Measurements from ENCODE around the gene KCNA10. TPM values are rescaled to one million over a fixed set of nuclear protein-coding genes. Genes with fewer than 3 reads are reported as not detected.

The KCNA10 gene
- total RNA-seq, 1 experiment from 2014 or later = not detected

DNA sequence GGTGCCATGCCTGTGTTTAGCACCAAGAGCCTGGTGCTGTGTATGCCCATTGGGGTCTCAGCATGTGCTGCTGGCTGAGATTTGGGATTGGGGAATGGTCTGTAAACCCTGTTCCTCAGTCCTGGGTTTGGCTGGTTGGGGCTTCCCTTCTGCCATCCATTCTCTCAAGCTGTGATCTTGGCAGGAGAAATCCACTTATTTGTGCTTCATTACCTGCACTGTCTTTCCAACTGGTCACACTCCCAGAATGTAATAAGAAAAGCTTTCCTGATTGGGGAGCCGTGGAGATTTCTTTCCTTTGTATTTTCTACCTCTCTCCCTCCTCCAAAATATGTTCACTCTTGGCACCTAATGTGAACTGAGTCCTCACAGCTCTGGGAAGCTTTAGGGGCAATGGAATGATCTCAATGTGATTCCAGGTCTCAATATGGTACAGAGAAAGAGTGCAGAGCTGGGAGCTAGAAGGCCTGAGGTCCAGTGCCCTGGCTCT, 23.0 kb upstream of the KCNA10 start:
- Histone ChIP-seq H3K27ac (ENCODE audit: low read length) (no peak overlapping the region), H4K20me1 (ENCODE audit: low read length) (no peaks in the 10 kb centered on the region), H2AFZ (ENCODE audit: low read length) (no peak overlapping the region), H3F3A (ENCODE audit: low read length, unreplicated experiment) (no peaks in the 10 kb centered on the region), H3K4me3 (ENCODE audit: low read length) (no peak overlapping the region), H3K36me3 (ENCODE audit: low read depth, low read length) (no peaks in the 10 kb centered on the region), H3K9me2 (replicated peaks; ENCODE audit: low read length) (no peaks in the 10 kb centered on the region), H3K27me3 (ENCODE audit: low read length) (peaks cover 15% of the 10 kb centered on the region; the same call in 1 of the 2 replicates), H3K4me1 (ENCODE audit: insufficient read depth, low read length) (no peaks in the 10 kb centered on the region), H3K79me2 (ENCODE audit: low read length) (no peaks in the 10 kb centered on the region), H3K4me2 (ENCODE audit: low read length) (no peak overlapping the region), H3K9ac (ENCODE audit: low read length) (no peak overlapping the region), H3K9me3 (ENCODE audit: low read length) (no peaks in the 10 kb centered on the region)
- TF ChIP-seq, protein P1, sequence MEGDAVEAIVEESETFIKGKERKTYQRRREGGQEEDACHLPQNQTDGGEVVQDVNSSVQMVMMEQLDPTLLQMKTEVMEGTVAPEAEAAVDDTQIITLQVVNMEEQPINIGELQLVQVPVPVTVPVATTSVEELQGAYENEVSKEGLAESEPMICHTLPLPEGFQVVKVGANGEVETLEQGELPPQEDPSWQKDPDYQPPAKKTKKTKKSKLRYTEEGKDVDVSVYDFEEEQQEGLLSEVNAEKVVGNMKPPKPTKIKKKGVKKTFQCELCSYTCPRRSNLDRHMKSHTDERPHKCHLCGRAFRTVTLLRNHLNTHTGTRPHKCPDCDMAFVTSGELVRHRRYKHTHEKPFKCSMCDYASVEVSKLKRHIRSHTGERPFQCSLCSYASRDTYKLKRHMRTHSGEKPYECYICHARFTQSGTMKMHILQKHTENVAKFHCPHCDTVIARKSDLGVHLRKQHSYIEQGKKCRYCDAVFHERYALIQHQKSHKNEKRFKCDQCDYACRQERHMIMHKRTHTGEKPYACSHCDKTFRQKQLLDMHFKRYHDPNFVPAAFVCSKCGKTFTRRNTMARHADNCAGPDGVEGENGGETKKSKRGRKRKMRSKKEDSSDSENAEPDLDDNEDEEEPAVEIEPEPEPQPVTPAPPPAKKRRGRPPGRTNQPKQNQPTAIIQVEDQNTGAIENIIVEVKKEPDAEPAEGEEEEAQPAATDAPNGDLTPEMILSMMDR (conservative IDR thresholded peaks at IDR 0.05; ENCODE audit: low read depth, low read length) = no peak
- TF ChIP-seq EZH2phosphoT487 (IDR thresholded peaks at IDR 0.05; ENCODE audit: borderline replicate concordance, low read length) = no peak
- TF ChIP-seq EZH2 (IDR thresholded peaks at IDR 0.05; ENCODE audit: low read length, unreplicated experiment) = no peak
- BruUV-seq (replicated peaks) = no TSS peak
- ATAC-seq (no peak), DNase-seq (no peak)
- CTCF ChIA-PET = no interaction called here
- POLR2A ChIA-PET (ENCODE audit: unreplicated experiment) = no interaction called here
- intact Hi-C loops (cut with micrococcal nuclease) = no loop called here

DNA sequence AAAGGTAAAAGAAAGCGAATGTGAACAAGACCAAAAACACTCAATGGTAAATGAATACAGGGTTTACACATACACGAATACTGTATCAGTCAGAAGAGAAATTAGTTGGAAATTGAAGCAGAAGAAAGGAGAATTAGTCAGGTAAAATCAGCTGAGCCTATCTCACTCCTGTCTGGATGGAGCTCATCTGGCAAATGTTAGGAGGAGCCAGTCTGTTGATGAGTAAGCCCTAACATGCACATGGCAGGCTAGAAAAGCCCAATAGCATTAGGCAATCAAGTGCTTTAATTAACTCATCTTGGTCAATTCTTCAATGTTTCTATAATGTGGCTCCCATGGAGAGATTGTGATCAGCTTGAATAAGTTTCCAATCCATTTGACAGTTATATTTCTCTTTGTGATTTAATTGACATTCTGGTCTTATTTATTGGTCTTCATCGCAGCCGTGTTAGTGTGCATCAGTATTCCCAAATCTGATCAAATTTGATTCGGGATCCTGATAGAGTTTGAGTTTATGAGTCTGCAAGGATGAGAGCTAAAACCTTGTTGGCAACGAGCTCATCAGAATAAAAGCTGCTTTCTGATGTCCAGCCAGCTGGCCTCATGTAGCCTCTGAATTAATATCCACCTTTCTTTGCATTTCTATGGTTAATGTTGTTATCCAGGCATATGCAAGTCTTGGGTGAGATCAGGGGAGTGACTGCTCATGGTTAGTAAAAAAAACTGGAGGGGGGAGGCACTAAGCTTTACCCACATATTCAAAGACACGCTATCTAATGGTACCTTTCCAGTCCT, 22.1 kb upstream of the KCNA10 start:
- ChIA-PET CTCF (no interaction called here), POLR2A (ENCODE audit: unreplicated experiment) (no interaction called here)

More for the DNA sequence above, 22.1 kb upstream of the KCNA10 start:
- H3K79me2 ChIP-seq (ENCODE audit: low read length) = no peaks in the 10 kb centered on the region
- no peaks in the 10 kb centered on the region for H4K20me1 ChIP-seq (ENCODE audit: low read length)
- intact Hi-C loops (cut with micrococcal nuclease) = no loop called here
- H2AFZ ChIP-seq (ENCODE audit: low read length) = no peak overlapping the region
- no peak overlapping the region for H3K4me2 ChIP-seq (ENCODE audit: low read length)
- H3K4me1 ChIP-seq (ENCODE audit: insufficient read depth, low read length) = no peaks in the 10 kb centered on the region
- DNase-seq = no peak
- no peaks in the 10 kb centered on the region for H3K9me2 ChIP-seq (replicated peaks; ENCODE audit: low read length)
- no peaks in the 10 kb centered on the region for H3K36me3 ChIP-seq (ENCODE audit: low read depth, low read length)
- no peak for ATAC-seq
- BruUV-seq (replicated peaks) = no TSS peak
- no peak overlapping the region for H3K9ac ChIP-seq (ENCODE audit: low read length)
- no peak overlapping the region for H3K4me3 ChIP-seq (ENCODE audit: low read length)
- H3F3A ChIP-seq (ENCODE audit: low read length, unreplicated experiment) = no peaks in the 10 kb centered on the region
- no peaks in the 10 kb centered on the region for H3K9me3 ChIP-seq (ENCODE audit: low read length)
- H3K27me3 ChIP-seq (ENCODE audit: low read length) = peaks cover 15% of the 10 kb centered on the region; the same call in 1 of the 2 replicates
- no peak for TF ChIP-seq EZH2phosphoT487 (IDR thresholded peaks at IDR 0.05; ENCODE audit: borderline replicate concordance, low read length)
- TF ChIP-seq, protein P1 (conservative IDR thresholded peaks at IDR 0.05; ENCODE audit: low read depth, low read length) = no peak
- H3K27ac ChIP-seq (ENCODE audit: low read length) = no peak overlapping the region
